Renal cortical epithelial cell (primary cell): ENCODE data around the gene TAS2R41. TPM values are rescaled to one million over a fixed set of nuclear protein-coding genes. Genes with fewer than 3 reads are reported as not detected.
"Not testable (repeated sequence)": the region's sequence is repeated elsewhere in the genome, so short reads cannot be mapped to it uniquely, and the experiment has no call there.

ENCODE experiments used
- DNase-seq: peaks from one replicate; pipeline ENCODE4 v3.0.0-alpha.2; 2011; ENCODE audit warnings: low read depth
- total RNA-seq: library from RNA; depleted of rRNA; stranded (reverse); fragments of >200 nt; gene quantifications from 2 replicates; pipeline ENCODE4 v1.2.3, GENCODE V29; 2014

TAS2R41 gene
- total RNA-seq, 1 donor from 2014 or later: not detected

- DNase-seq: no peak
Measured at GRCh38 chr7:143516981-143517380, 39.3 kb downstream of the TAS2R41 start.

GRCh38 chr7:143518521-143518920 lies 40.8 kb downstream of the TAS2R41 start:
- no peak for DNase-seq

GRCh38 chr7:143518941-143519340 lies 41.3 kb downstream of the TAS2R41 start:
- DNase-seq: no peak

- no peak for DNase-seq
Measured at GRCh38 chr7:143519411-143520131, 41.9 kb downstream of the TAS2R41 start.

GRCh38 chr7:143522309-143522916 lies 44.7 kb downstream of the TAS2R41 start:
- not testable (repeated sequence) for DNase-seq

Other genes starting within 250 kb of the TAS2R41 start
- gene GSTK1, start 214.4 kb upstream of the TAS2R41 start, total RNA-seq: 123 and 150 TPM in 2 replicates
- gene TMEM139, start 192.9 kb upstream of the TAS2R41 start, total RNA-seq: 48.2 and 70.5 TPM in 2 replicates
- 8.7 and 19.0 TPM in 2 replicates for gene CASP2, start 189.5 kb upstream of the TAS2R41 start, total RNA-seq
- gene CLCN1, start 161.8 kb upstream of the TAS2R41 start, total RNA-seq: not detected in 2 replicates
- 1.0 and 4.2 TPM in 2 replicates for gene FAM131B, start 115.2 kb upstream of the TAS2R41 start, total RNA-seq
- 14.4 and 92.3 TPM in 2 replicates for gene ZYX, start 96.5 kb upstream of the TAS2R41 start, total RNA-seq
- gene EPHA1, start 69.0 kb upstream of the TAS2R41 start, total RNA-seq: 4.8 and 13.7 TPM in 2 replicates
- gene TAS2R60, start 34.4 kb upstream of the TAS2R41 start, total RNA-seq: not detected in 2 replicates
- gene CTAGE15, start 93.9 kb downstream of the TAS2R41 start, total RNA-seq: 0.87 TPM in 1 of 2 replicates, not detected in the other
- gene TCAF2, start 143.1 kb downstream of the TAS2R41 start, total RNA-seq: 0.35 and 2.3 TPM in 2 replicates